IPS-NIHi7 (cell line): ENCODE measurements around the gene TET1.
A peak's percentile ranks its signal among the peaks of the same experiment; 100 is the strongest.
"Not testable (repeated sequence)": the region's sequence is repeated elsewhere in the genome, so short reads cannot be mapped to it uniquely, and the experiment has no call there.

Source experiments
- DNase-seq: peaks from one replicate; pipeline ENCODE4 v3.0.0; 2012; ENCODE audit warnings: mixed read lengths; ENCODE audit errors: extremely low spot score

The TET1 gene

GRCh38 chr10:68560186-68560942 is at the start of gene TET1:
Gene TET1 (plus strand): TSS chr10:68560337. CDS start chr10:68572339, 12,002 bp downstream.
- DNase-seq, result peak; percentile 89

- DNase-seq, result not testable (repeated sequence)
Observed at GRCh38 chr10:68516216-68516615, 43.9 kb upstream of the TET1 start.

GRCh38 chr10:68516766-68517165 is 43.4 kb upstream of the TET1 start:
- DNase-seq, result no peak

GRCh38 chr10:68517188-68517587 is 42.9 kb upstream of the TET1 start:
- no peak for DNase-seq

- DNase-seq, result not testable (repeated sequence)
Observed at GRCh38 chr10:68518609-68519008, 41.5 kb upstream of the TET1 start.

GRCh38 chr10:68525490-68526038 is 34.6 kb upstream of the TET1 start:
- DNase-seq, result not testable (repeated sequence)

GRCh38 chr10:68526634-68527307 is 33.4 kb upstream of the TET1 start:
- no peak for DNase-seq

- DNase-seq, result no peak
Observed at GRCh38 chr10:68536973-68537372, 23.2 kb upstream of the TET1 start.

GRCh38 chr10:68537796-68538195 is 22.3 kb upstream of the TET1 start:
- no peak for DNase-seq

- no peak for DNase-seq
Observed at GRCh38 chr10:68543004-68543918, 16.9 kb upstream of the TET1 start.

GRCh38 chr10:68550747-68551411 is 9.3 kb upstream of the TET1 start:
- DNase-seq, result peak; percentile 82

GRCh38 chr10:68553138-68553537 is 7.0 kb upstream of the TET1 start:
- DNase-seq, result peak; percentile 23

- no peak for DNase-seq
Observed at GRCh38 chr10:68553599-68553998, 6.5 kb upstream of the TET1 start.

- no peak for DNase-seq
Observed at GRCh38 chr10:68558478-68558877, 1.7 kb upstream of the TET1 start.

- no peak for DNase-seq
Observed at GRCh38 chr10:68559251-68559650, 886 bp upstream of the TET1 start.

- DNase-seq, result no peak
Observed at GRCh38 chr10:68559841-68560185, 324 bp upstream of the TET1 start.

- DNase-seq, result peak; percentile 66
Observed at GRCh38 chr10:68560943-68561864, 1.1 kb downstream of the TET1 start.

GRCh38 chr10:68561865-68562649 is 1.9 kb downstream of the TET1 start:
- DNase-seq, result peak; percentile 39
